ENCODE measurements around the gene TPCN1. TPM values are rescaled to one million over a fixed set of nuclear protein-coding genes. Genes with fewer than 3 reads are reported as not detected.

Gene TPCN1
- total RNA-seq, 1 experiment from 2014 or later: 19.0 TPM

DNA sequence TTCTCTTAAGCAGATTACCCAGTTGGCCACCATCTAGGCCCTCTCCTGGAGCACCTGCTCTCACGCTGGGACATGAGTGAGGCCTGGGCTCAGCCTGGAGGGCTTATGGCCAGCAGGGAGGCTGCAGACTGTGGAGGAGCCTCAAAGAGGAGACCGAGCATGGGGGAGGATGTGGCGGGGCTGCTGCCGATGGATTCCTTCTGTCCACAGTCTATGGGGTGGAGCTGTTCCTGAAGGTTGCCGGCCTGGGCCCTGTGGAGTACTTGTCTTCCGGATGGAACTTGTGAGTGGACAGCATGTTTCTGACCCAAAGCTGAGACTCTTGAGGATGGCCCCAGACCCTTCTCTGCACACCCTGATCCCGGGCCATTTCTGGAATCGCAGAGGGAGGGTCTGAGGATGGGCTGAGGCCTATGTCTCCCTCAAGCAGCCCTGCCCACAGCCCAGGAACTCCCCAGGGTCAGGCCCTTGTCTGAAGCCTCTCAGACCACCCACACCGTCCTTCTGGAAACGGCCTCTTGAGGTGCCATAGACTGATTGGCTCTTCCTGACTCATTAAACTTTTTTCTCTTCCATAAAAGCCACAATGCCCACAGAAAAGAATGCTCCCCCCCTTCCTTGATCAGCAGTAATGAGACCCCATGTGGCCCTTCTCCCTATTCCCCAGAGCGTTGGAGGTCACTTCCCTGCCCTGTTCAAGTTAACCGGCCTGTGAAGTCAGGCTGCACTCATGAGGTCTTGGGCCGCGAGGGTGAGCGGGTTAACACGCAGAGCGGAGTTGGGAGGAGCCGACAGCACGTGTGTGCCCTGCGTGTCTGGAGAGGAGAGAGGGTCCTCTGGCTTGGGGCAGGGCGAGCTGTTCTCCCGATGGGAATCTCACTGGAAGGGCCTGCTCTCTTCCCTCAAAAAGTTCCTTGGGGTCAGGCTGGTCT, 64.7 kb downstream of the TPCN1 start:
- BruUV-seq (replicated peaks): no TSS peak
- ChIA-PET POLR2A (ENCODE audit: unreplicated experiment) (no interaction called here), CTCF (no interaction called here)
- Histone ChIP-seq H3F3A (ENCODE audit: low read length, unreplicated experiment) (no peaks in the 10 kb centered on the region), H3K4me2 (ENCODE audit: low read length) (no peak overlapping the region), H3K4me1 (ENCODE audit: insufficient read depth, low read length) (no peaks in the 10 kb centered on the region), H3K9ac (ENCODE audit: low read length) (no peak overlapping the region), H3K4me3 (ENCODE audit: low read length) (no peak overlapping the region), H3K36me3 (ENCODE audit: low read depth, low read length) (peaks cover 2% of the 10 kb centered on the region; the same call in 1 of the 2 replicates), H4K20me1 (ENCODE audit: low read length) (no peaks in the 10 kb centered on the region), H3K79me2 (ENCODE audit: low read length) (no peaks in the 10 kb centered on the region), H3K27ac (ENCODE audit: low read length) (no peak overlapping the region), H3K27me3 (ENCODE audit: low read length) (no peaks in the 10 kb centered on the region), H3K9me2 (replicated peaks; ENCODE audit: low read length) (no peaks in the 10 kb centered on the region), H2AFZ (ENCODE audit: low read length) (no peak overlapping the region), H3K9me3 (ENCODE audit: low read length) (no peaks in the 10 kb centered on the region)
- intact Hi-C loops (cut with micrococcal nuclease): no loop called here
- no peak for ATAC-seq
- no peak for DNase-seq
- TF ChIP-seq EZH2phosphoT487 (IDR thresholded peaks at IDR 0.05; ENCODE audit: borderline replicate concordance, low read length) (no peak), EZH2 (IDR thresholded peaks at IDR 0.05; ENCODE audit: low read length, unreplicated experiment) (no peak)
- TF ChIP-seq, protein P1, sequence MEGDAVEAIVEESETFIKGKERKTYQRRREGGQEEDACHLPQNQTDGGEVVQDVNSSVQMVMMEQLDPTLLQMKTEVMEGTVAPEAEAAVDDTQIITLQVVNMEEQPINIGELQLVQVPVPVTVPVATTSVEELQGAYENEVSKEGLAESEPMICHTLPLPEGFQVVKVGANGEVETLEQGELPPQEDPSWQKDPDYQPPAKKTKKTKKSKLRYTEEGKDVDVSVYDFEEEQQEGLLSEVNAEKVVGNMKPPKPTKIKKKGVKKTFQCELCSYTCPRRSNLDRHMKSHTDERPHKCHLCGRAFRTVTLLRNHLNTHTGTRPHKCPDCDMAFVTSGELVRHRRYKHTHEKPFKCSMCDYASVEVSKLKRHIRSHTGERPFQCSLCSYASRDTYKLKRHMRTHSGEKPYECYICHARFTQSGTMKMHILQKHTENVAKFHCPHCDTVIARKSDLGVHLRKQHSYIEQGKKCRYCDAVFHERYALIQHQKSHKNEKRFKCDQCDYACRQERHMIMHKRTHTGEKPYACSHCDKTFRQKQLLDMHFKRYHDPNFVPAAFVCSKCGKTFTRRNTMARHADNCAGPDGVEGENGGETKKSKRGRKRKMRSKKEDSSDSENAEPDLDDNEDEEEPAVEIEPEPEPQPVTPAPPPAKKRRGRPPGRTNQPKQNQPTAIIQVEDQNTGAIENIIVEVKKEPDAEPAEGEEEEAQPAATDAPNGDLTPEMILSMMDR (conservative IDR thresholded peaks at IDR 0.05; ENCODE audit: low read depth, low read length): no peak

DNA sequence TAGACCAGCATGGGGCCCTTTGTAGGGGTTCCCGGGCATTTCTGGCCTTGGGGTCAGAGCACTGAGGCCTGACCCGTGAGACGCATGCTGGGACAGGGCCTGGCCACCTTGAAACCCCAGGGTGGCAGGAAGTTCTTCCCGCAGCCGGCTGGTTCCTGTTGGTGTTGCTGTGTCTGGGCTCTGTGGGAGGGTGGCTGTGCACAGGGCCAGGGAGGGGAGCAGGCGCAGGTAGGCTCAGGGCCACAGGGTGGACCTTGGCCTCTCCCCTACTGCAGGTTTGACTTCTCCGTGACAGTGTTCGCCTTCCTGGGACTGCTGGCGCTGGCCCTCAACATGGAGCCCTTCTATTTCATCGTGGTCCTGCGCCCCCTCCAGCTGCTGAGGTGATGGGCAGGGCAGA, 65.4 kb downstream of the TPCN1 start:
- H3K9me2 ChIP-seq (replicated peaks; ENCODE audit: low read length): no peaks in the 10 kb centered on the region
- H3K4me1 ChIP-seq (ENCODE audit: insufficient read depth, low read length): no peaks in the 10 kb centered on the region
- no peaks in the 10 kb centered on the region for H3K27me3 ChIP-seq (ENCODE audit: low read length)
- ChIA-PET CTCF (no interaction called here), POLR2A (ENCODE audit: unreplicated experiment) (no interaction called here)
- ATAC-seq (no peak), DNase-seq (no peak)
- no peak overlapping the region for H3K9ac ChIP-seq (ENCODE audit: low read length)
- intact Hi-C loops (cut with micrococcal nuclease): no loop called here
- no peaks in the 10 kb centered on the region for H3K79me2 ChIP-seq (ENCODE audit: low read length)
- peaks cover 2% of the 10 kb centered on the region; the same call in 1 of the 2 replicates for H3K36me3 ChIP-seq (ENCODE audit: low read depth, low read length)
- H3K27ac ChIP-seq (ENCODE audit: low read length): no peak overlapping the region
- no peaks in the 10 kb centered on the region for H3F3A ChIP-seq (ENCODE audit: low read length, unreplicated experiment)
- no peak overlapping the region for H3K4me3 ChIP-seq (ENCODE audit: low read length)
- no peak overlapping the region for H3K4me2 ChIP-seq (ENCODE audit: low read length)
- no peaks in the 10 kb centered on the region for H3K9me3 ChIP-seq (ENCODE audit: low read length)
- no peak overlapping the region for H2AFZ ChIP-seq (ENCODE audit: low read length)
- H4K20me1 ChIP-seq (ENCODE audit: low read length): no peaks in the 10 kb centered on the region
- BruUV-seq (replicated peaks): no TSS peak
- no peak for TF ChIP-seq EZH2 (IDR thresholded peaks at IDR 0.05; ENCODE audit: low read length, unreplicated experiment)
- no peak for TF ChIP-seq EZH2phosphoT487 (IDR thresholded peaks at IDR 0.05; ENCODE audit: borderline replicate concordance, low read length)
- TF ChIP-seq, protein P1 (conservative IDR thresholded peaks at IDR 0.05; ENCODE audit: low read depth, low read length): no peak

Measured in PC-3 (cell line).